HuH-7.5 (cell line): ENCODE measurements around the gene SYTL3.
"Not testable (repeated sequence)": the region's sequence is repeated elsewhere in the genome, so short reads cannot be mapped to it uniquely, and the experiment has no call there.

Experiments
- DNase-seq: peaks from one replicate; pipeline ENCODE4 v3.0.0; 2011; ENCODE audit warnings: low spot score

SYTL3 gene

GRCh38 chr6:158688860-158689259 is 39.0 kb downstream of the SYTL3 start:
- DNase-seq = no peak

GRCh38 chr6:158694913-158695312 is 45.1 kb downstream of the SYTL3 start:
- DNase-seq = no peak

- DNase-seq = no peak
Observed at GRCh38 chr6:158697811-158698210, 48.0 kb downstream of the SYTL3 start.

- no peak for DNase-seq
Observed at GRCh38 chr6:158698931-158699330, 49.1 kb downstream of the SYTL3 start.

GRCh38 chr6:158701268-158701667 is 51.4 kb downstream of the SYTL3 start:
- DNase-seq = not testable (repeated sequence)

- DNase-seq = no peak
Observed at GRCh38 chr6:158703111-158703836, 53.4 kb downstream of the SYTL3 start.

GRCh38 chr6:158703837-158704822 is 54.3 kb downstream of the SYTL3 start:
- DNase-seq = peak; percentile 85

GRCh38 chr6:158705386-158706126 is 55.7 kb downstream of the SYTL3 start:
- no peak for DNase-seq

- peak; percentile 49 for DNase-seq
Observed at GRCh38 chr6:158706369-158706982, 56.6 kb downstream of the SYTL3 start.

- DNase-seq = no peak
Observed at GRCh38 chr6:158707120-158707820, 57.4 kb downstream of the SYTL3 start.

GRCh38 chr6:158707821-158708195 is 58.0 kb downstream of the SYTL3 start:
- no peak for DNase-seq

- DNase-seq = no peak
Observed at GRCh38 chr6:158708239-158708638, 58.4 kb downstream of the SYTL3 start.

GRCh38 chr6:158709809-158710208 is 60.0 kb downstream of the SYTL3 start:
- no peak for DNase-seq

GRCh38 chr6:158711264-158711663 is 61.4 kb downstream of the SYTL3 start:
- no peak for DNase-seq

- no peak for DNase-seq
Observed at GRCh38 chr6:158713469-158713868, 63.6 kb downstream of the SYTL3 start.

GRCh38 chr6:158714706-158715105 is 64.9 kb downstream of the SYTL3 start:
- DNase-seq = no peak

- no peak for DNase-seq
Observed at GRCh38 chr6:158715330-158716311, 65.8 kb downstream of the SYTL3 start.

GRCh38 chr6:158717341-158718330 is 67.8 kb downstream of the SYTL3 start:
- no peak for DNase-seq
